UCSD-AML1 (cell line): ENCODE measurements around the gene DKK2.

Source experiments
- DNase-seq: peaks from one replicate; lab custom pipeline; 2025; ENCODE audit not compliant: unreplicated experiment; lab: John Stamatoyannopoulos, UW

The DKK2 gene

GRCh38 chr4:107017443-107018343, 18.4 kb downstream of the DKK2 start:
- no peak for DNase-seq

- no peak for DNase-seq
Measured at GRCh38 chr4:107011312-107011711, 24.8 kb downstream of the DKK2 start.

- DNase-seq, result no peak
Measured at GRCh38 chr4:107009196-107009968, 26.7 kb downstream of the DKK2 start.

GRCh38 chr4:107008115-107008514, 28.0 kb downstream of the DKK2 start:
- DNase-seq, result no peak

- DNase-seq, result no peak
Measured at GRCh38 chr4:107006218-107006617, 29.9 kb downstream of the DKK2 start.

GRCh38 chr4:106996490-106996889, 39.6 kb downstream of the DKK2 start:
- DNase-seq, result no peak

GRCh38 chr4:106993827-106994226, 42.3 kb downstream of the DKK2 start:
- no peak for DNase-seq

GRCh38 chr4:106987311-106987710, 48.8 kb downstream of the DKK2 start:
- DNase-seq, result no peak

- DNase-seq, result no peak
Measured at GRCh38 chr4:106986486-106986885, 49.6 kb downstream of the DKK2 start.

- DNase-seq, result no peak
Measured at GRCh38 chr4:106985830-106986229, 50.3 kb downstream of the DKK2 start.

GRCh38 chr4:106982711-106983211, 53.4 kb downstream of the DKK2 start:
- no peak for DNase-seq

- DNase-seq, result no peak
Measured at GRCh38 chr4:106981431-106981830, 54.7 kb downstream of the DKK2 start.

GRCh38 chr4:106979476-106979875, 56.6 kb downstream of the DKK2 start:
- DNase-seq, result no peak

- DNase-seq, result peak; percentile 31
Measured at GRCh38 chr4:106978046-106978774, 57.9 kb downstream of the DKK2 start.

GRCh38 chr4:106971636-106972035, 64.5 kb downstream of the DKK2 start:
- no peak for DNase-seq

GRCh38 chr4:106967892-106968291, 68.2 kb downstream of the DKK2 start:
- DNase-seq, result no peak

GRCh38 chr4:106953036-106953705, 82.9 kb downstream of the DKK2 start:
- no peak for DNase-seq

- DNase-seq, result no peak
Measured at GRCh38 chr4:106951891-106952290, 84.2 kb downstream of the DKK2 start.

GRCh38 chr4:106941841-106942240, 94.3 kb downstream of the DKK2 start:
- DNase-seq, result no peak

GRCh38 chr4:106930522-106930921, 105.6 kb downstream of the DKK2 start:
- DNase-seq, result no peak

GRCh38 chr4:106929248-106929647, 106.9 kb downstream of the DKK2 start:
- DNase-seq, result no peak
